HK-2 (cell line): ENCODE results near the gene ZNF23.
"Not testable (repeated sequence)": the region's sequence is repeated elsewhere in the genome, so short reads cannot be mapped to it uniquely, and the experiment has no call there.

Source experiments
- DNase-seq: peaks from one replicate; pipeline ENCODE4 v3.0.0-alpha.2; 2018; ENCODE audit not compliant: unreplicated experiment

ZNF23 gene

DNA sequence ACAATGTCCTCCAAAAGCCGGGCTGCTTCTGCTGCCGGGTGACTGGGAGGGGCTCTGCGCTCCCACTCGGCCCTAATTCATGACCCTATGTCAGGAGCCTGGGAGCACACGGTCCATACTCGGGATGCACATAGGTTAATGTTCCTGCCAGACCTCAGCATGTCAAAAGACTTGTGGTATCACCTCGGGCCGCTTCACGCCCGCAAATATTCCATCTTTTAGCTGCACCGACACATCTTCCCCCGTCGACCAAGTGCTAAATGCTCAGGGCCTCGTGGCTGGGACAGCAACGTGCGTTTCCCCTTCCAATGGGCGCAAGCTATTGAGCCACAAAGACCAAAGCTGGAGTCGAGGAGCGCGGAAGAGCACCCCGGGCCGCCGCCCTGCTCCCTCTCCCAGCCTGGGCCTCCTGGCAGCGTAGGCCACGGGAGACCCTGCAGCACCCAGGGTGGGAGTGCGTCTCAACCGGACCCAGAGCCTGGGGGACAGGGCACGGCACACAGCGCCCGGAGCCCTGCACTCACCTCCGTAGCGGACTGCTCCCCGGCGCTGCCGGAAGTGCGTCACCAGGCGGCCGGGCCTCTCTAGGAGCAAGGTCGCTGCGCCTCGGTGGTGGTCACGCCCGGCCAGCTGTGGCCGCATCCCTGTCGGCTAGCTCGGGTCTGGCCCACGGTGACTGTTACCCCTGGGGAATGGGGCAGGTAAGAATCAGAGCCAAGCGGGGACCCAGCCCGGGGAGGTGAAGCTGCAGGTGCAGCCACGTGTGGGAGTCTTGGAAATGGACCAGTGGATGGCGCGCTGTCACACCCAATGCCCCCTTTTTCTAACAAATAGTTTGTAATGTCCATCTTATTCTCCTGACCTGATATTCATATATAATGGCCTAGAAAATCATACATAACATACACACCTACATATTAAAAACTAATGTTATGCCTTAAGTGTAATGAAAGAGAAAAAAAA lies at the start of gene ZNF23:
TSS of gene ZNF23 (minus strand) at position 562 of the 963 bp plus-strand sequence. CDS start 5,451 bp downstream, outside the sequence.
- DNase-seq = peak; percentile 85

- no peak for DNase-seq
Measured at GRCh38 chr16:71507061-71507460, 45.0 kb upstream of the ZNF23 start.

DNA sequence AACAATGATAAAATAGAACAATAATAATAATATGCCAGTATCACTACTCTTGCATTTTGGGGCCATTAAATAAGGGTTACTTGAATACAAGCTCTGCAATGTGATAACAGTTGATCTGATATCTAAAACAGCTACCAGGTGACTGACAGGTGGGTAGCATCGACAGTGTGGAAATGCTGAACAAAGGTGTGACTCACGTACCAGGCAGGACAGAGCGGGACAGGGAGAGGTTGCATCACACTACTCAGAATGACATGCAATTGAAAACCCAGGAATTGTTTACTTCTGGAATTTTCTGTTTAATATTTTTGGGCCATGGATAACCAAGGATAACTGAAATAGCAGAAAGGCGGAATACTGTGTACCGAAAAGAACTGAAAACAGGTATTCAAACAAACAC lies 42.9 kb upstream of the ZNF23 start:
- no peak for DNase-seq

GRCh38 chr16:71504051-71504450 lies 42.0 kb upstream of the ZNF23 start:
- DNase-seq = not testable (repeated sequence)

DNA sequence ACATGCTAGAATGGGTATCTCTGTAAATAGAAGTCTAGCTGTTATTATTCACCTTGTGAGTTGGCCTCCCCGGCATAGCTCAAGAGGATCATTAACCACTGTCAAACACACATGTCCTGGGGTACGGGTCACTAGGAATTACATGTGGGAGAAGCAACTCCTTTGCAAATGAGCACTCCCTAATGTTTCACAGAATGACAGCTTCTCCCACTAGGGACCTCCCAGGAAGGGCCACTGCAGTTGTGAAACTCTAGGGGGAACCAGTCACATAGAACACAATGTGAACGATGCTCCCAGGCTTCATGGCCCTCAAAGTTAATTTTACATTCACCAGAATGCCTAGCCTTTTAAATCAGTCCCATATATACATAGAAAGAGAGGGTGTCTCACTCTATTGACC lies 39.5 kb upstream of the ZNF23 start:
- DNase-seq = no peak

- DNase-seq = no peak
Measured at GRCh38 chr16:71500964-71501363, 38.9 kb upstream of the ZNF23 start.

- DNase-seq = peak; percentile 34
Measured at GRCh38 chr16:71499775-71500364, 37.8 kb upstream of the ZNF23 start.

GRCh38 chr16:71498031-71498430 lies 36.0 kb upstream of the ZNF23 start:
- no peak for DNase-seq

- no peak for DNase-seq
Measured at GRCh38 chr16:71493213-71493612, 31.2 kb upstream of the ZNF23 start.

GRCh38 chr16:71492786-71493185 lies 30.7 kb upstream of the ZNF23 start:
- no peak for DNase-seq

DNA sequence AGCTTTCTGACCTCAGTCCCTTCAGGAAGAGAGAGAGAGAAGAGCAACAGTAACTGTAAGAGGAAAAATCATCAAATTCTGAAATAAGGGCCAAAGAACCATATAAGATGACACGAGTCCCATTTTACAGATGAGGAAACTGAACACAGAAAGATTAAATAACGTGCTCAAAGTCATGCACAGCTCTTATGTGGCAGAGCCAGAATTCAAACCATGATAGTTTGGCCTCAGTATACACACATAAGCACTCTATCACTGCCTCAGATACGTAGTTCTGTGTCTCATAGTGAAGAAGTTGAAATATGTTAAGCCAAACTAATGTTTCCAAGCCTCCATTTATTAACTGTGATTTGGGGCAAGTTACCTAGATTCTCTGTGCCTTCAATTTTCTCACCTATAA lies 29.0 kb upstream of the ZNF23 start:
- no peak for DNase-seq

DNA sequence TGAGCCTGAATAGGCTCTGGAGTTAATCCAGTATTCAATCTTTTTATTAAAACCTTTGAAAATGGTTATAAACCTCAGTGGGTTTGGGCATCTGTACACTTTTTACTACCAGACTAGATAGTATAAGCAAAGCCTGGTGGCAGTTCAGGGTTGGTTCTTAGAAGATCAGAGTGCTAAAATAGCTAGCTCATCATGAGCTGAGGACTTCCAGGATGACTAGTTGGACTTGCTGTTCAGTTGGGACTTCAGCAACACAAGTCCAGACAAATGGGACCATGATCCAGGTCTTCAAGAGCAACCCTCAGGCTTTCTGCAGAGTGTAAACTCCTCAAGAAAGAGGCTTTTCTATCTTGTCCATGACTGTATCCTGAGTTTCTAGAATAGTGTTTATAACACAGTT lies 28.3 kb upstream of the ZNF23 start:
- no peak for DNase-seq

GRCh38 chr16:71489122-71489521 lies 27.1 kb upstream of the ZNF23 start, which contains the start of gene ZNF19:
TSS of gene ZNF19 (minus strand) at chr16:71489324. CDS start at chr16:71482114, 7,210 bp downstream.
- no peak for DNase-seq

DNA sequence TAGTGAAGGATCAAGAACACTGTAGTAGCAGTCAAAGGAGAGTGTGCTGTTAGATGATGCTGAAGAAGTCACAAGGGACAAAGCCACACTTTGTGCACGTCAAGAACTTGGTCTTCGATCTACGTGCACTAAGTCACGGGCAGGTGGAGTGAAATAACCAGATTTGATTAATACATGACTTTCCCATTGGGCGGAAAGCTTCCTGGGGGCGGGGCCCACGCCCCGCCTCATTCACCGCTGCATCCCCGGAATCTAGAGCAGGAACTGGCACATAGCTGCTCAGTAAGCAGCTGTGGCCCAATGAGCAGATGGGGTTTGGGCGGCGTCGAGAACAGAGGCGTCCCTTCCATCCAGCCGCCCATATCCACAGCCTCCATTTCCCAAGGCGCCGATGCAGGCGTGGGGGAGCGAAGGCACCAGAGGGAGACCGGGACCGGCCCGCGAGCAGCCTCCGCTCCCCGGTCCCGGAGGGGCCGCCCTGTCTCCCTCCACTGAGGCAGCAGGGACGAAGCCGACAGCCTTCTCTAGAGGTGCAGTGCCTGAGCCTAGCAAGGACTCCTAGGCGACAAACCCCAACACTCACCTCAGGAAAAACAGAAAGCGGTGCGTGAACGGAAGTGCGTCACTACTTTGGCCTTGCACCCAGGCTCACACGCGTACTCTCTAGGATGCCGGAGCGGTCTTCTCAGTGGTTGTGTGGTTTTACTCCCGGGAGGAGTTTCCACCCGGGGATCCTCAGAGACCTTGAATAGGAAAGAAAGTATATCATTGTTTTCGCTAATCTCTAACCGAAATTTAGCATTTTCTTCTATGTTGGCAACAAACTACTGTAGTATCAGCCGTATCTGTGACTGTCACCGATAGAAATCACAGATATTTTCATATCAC lies 22.2 kb upstream of the ZNF23 start:
- DNase-seq = peak; percentile 86

- no peak for DNase-seq
Measured at GRCh38 chr16:71482569-71482968, 20.5 kb upstream of the ZNF23 start.

- no peak for DNase-seq
Measured at GRCh38 chr16:71480956-71481355, 18.9 kb upstream of the ZNF23 start.

GRCh38 chr16:71479420-71479819 lies 17.4 kb upstream of the ZNF23 start:
- DNase-seq = no peak

- no peak for DNase-seq
Measured at GRCh38 chr16:71476457-71477124, 14.5 kb upstream of the ZNF23 start.

- DNase-seq = peak; percentile 72
Measured at GRCh38 chr16:71474864-71475263, 12.8 kb upstream of the ZNF23 start.

DNA sequence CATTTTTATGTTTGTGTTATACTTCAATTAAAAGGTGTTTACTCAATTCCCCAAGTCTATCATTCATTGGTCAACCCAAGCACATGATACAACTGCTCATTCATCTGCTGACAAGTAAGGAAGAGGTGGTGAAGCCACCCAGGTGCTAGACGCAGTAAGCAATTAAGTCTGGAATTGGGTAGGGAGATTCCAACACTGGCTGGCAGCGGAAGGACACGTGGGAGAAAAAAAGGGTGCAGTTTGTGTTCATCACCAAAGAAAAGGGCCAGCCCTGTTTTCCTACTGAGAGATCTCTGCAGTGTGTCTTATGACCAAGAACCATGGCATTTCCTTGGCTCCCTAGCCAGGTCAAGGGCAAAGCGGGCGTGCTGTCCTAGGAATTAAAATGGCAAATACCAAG lies 11.8 kb upstream of the ZNF23 start:
- DNase-seq = peak; percentile 35

- no peak for DNase-seq
Measured at GRCh38 chr16:71472931-71473330, 10.9 kb upstream of the ZNF23 start.
